Caki2 (cell line): ENCODE measurements around the gene PCNA. TPM values are rescaled to one million over a fixed set of nuclear protein-coding genes. Genes with fewer than 3 reads are reported as not detected.
A peak's percentile ranks its signal among the peaks of the same experiment; 100 is the strongest.
"Not testable (repeated sequence)": the region's sequence is repeated elsewhere in the genome, so short reads cannot be mapped to it uniquely, and the experiment has no call there.

Source experiments
- DNase-seq: peaks from one replicate; pipeline ENCODE4 v3.0.0-alpha.2; 2015; ENCODE audit warnings: low read depth
- in situ Hi-C: cut with HindIII; loops from 2 replicates; pipeline ENCODE4 v1.10.0; 2016; ENCODE audit warnings: low sequenced_read_pairs, low pct_unique_long_range_greater_than_20kb, mixed read lengths
- total RNA-seq: library from RNA; depleted of rRNA; stranded (reverse); fragments of >200 nt; shearing (Covaris generic); gene quantifications from 2 replicates; pipeline ENCODE4 v1.2.3, GENCODE V29; 2014; ENCODE audit warnings: low replicate concordance; rRNA removed

PCNA gene
- total RNA-seq, 1 experiment from 2014 or later: 432 TPM

GRCh38 chr20:5074232-5074674, 45.5 kb downstream of the PCNA start:
- no peak for DNase-seq
- in situ Hi-C loops: no loop called here

- in situ Hi-C loops: no loop called here
- DNase-seq: peak; percentile 34
Observed at GRCh38 chr20:5073660-5074231, 46.0 kb downstream of the PCNA start.

DNA sequence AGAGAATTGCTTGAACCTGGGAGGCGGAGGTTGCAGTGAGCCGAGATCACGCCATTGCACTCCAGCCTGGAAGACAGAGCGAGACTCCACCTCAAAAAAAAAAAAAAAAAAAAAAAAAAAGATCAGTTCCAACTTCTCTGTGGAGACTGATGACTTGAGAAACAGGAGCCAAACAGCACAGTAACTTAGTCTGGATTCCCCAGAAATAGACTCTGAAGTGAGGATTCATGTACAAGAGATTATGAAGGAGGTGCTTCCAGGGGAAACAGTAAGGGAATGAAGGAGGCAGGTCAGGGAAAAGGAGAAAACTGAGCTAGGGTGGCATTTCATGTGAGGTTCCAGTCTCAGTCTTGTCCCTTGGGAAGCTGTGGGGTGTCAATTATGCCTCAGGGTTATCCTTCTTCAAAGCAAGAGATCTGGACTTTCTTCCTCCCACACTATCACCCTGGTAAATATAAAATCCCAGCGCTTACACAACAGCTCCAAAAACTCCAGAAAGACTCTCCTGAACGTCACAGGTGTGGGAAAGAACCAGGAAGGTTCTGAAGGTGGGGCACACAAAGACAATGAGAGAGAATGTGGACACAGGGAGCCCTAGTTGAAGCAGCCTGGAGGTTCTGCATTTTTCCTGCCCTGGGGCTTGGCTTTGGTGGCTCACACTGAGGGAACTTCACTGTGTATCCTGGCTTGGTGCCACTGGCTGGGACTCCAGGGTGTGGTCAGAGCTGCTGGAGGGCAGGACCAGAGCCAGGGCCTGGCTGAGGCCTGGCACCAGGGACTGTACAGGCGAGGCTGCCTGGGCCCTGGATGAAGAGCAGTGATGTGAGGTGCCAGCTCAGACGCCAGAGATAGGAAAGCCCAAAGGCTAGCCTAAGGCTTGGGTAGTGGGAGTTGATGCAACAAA, 46.8 kb downstream of the PCNA start:
- in situ Hi-C loops: no loop called here

DNA sequence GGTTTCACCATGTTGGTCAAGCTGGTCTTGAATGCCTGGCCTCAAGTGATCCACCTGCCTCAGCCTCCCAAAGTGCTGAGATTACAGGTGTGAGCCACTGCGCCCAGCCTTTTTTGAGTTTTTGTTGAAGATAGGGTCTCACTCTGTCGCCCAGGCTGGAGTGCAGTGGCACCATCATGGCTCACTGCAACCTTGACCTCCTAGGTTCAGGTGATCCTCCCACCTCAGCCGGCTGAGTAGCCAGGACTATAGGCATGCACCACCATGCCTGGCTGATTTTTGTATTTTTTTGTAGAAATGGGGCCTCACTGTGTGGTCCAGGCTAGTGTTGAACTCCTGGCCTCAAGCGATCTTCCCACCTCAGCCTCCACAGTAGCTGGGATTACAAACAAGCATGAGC, 47.8 kb downstream of the PCNA start:
- in situ Hi-C loops, DNase-seq: not testable (repeated sequence)

More for the DNA sequence above, 46.8 kb downstream of the PCNA start:
- peak; percentile 85 for DNase-seq

DNA sequence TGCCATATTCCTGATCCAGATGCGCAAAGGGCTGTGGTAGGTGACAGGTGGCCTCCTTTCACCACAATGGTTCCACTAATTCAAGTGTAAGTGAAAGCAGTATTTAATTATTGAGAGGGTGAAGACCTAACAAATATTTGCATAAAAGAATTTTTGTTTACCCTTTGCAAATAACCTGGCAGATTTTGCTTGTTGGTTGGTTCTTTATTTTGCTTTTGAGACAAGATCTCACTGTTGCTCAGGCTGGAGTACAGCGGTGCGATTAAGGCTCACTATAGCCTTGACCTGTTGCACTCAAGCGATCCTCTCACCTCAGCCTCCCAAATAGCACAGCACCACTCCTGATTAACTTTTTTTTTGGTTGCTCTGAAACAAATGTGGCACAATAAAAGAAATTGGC, 49.2 kb downstream of the PCNA start:
- DNase-seq: no peak
- in situ Hi-C loops: no loop called here

DNA sequence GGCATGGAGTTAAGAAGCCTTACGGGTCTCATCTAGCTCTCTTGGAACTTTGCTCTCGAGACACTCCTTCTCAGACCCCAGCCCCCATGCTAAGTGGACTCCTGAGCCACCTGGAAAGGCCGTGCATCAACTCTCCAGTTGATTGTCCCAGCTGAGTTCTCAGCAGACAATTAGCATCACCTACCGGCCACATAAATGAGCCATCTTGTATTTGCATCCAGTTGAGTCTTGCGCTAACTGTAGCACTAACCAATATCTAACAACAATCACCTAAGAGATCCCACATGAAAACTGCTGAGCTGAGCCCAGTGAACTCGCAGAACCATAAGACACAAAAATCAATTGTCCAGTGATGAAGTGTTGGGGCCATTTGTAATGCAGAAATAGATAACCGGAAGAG, 49.7 kb downstream of the PCNA start:
- no peak for DNase-seq
- in situ Hi-C loops: no loop called here

GRCh38 chr20:5069141-5069806, 50.5 kb downstream of the PCNA start:
- in situ Hi-C loops: no loop called here
- DNase-seq: no peak

GRCh38 chr20:5067877-5068645, 51.7 kb downstream of the PCNA start:
- no peak for DNase-seq
- in situ Hi-C loops: no loop called here

DNA sequence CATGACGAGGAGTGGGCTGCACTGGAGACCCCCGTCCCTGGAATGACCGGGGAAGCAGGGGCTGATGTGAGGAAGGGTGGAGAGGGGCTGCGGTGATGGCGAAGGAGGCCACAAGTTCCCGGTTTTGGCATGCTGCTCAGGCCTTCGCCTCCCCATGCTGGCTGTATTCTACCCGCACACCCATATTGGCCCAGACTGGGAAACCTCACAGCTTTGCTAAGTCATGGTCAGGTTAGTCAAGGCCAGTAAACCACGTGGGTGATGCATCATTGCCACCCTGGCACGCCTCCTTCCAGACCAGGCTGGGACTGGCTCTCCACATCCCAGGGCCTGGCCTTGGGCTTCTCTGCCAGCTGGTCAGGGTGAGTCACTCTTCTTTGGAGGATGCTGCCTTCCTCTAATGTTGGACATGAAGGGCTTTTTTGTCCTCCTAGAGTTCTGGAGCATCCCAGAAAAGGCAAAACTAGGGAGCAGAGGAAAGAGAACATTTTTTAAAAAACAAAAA, 53.8 kb downstream of the PCNA start:
- DNase-seq: peak; percentile 96
- in situ Hi-C loops: no loop called here

- in situ Hi-C loops: no loop called here
- DNase-seq: no peak
Observed at GRCh38 chr20:5065166-5065878, 54.4 kb downstream of the PCNA start.

Other genes starting within 250 kb of the PCNA start
- 13.8 and 14.6 TPM in 2 replicates for gene SLC23A2, start 118.4 kb downstream of the PCNA start, total RNA-seq
- 150 and 156 TPM in 2 replicates for gene TMEM230, start 6.9 kb downstream of the PCNA start, total RNA-seq
- gene CDS2, start 7.0 kb upstream of the PCNA start, total RNA-seq: 18.3 and 26.2 TPM in 2 replicates
- gene PROKR2, start 197.0 kb upstream of the PCNA start, total RNA-seq: not detected in 2 replicates